ENCODE measurements around the gene NTN1.
"Not testable (repeated sequence)": the region's sequence is repeated elsewhere in the genome, so short reads cannot be mapped to it uniquely, and the experiment has no call there.

The NTN1 gene

GRCh38 chr17:9098242-9098825 is 77.0 kb downstream of the NTN1 start:
- no peaks in the 10 kb centered on the region for H3K9me3 ChIP-seq (ENCODE audit: low read length)

DNA sequence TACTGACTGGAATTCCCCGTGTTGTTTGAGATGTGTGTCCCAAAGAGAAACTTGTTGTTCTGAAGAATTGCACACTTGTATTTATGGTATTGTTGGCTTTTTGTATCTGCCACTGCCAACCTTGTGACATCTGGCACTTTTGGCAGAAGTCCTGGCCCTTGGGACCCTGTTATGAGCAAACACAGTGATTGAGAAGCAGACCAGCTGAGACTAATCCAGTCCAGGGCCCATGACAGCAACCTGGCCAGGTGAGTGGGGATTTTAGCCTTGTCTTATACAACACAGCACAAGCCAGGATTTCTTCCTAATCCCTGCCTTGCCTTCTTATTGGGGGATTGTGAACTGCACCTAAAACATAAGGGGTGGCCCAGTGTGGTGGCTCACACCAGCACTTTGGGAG is 80.0 kb downstream of the NTN1 start:
- no peaks in the 10 kb centered on the region for H3K36me3 ChIP-seq (ENCODE audit: insufficient read depth, low read length)
- 0 out of 2 replicates have a peak, but pooled peaks cover 10% of the 10 kb centered on the region for H3K27me3 ChIP-seq (ENCODE audit: insufficient read depth, low read length)
- no peak overlapping the region for H2AFZ ChIP-seq (ENCODE audit: low read length)
- H3K4me3 ChIP-seq (ENCODE audit: low read depth, low read length, poor library complexity, severe bottlenecking): no peak overlapping the region
- H3K9me2 ChIP-seq (ENCODE audit: low read depth, low read length): no peaks in the 10 kb centered on the region
- no peaks in the 10 kb centered on the region for H3K9me3 ChIP-seq (ENCODE audit: low read length)
- TF ChIP-seq EZH2 (IDR thresholded peaks at IDR 0.05; ENCODE audit: borderline replicate concordance, low read length): no peak
- TF ChIP-seq, protein P1, sequence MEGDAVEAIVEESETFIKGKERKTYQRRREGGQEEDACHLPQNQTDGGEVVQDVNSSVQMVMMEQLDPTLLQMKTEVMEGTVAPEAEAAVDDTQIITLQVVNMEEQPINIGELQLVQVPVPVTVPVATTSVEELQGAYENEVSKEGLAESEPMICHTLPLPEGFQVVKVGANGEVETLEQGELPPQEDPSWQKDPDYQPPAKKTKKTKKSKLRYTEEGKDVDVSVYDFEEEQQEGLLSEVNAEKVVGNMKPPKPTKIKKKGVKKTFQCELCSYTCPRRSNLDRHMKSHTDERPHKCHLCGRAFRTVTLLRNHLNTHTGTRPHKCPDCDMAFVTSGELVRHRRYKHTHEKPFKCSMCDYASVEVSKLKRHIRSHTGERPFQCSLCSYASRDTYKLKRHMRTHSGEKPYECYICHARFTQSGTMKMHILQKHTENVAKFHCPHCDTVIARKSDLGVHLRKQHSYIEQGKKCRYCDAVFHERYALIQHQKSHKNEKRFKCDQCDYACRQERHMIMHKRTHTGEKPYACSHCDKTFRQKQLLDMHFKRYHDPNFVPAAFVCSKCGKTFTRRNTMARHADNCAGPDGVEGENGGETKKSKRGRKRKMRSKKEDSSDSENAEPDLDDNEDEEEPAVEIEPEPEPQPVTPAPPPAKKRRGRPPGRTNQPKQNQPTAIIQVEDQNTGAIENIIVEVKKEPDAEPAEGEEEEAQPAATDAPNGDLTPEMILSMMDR (IDR thresholded peaks at IDR 0.05; ENCODE audit: low read length): no peak
- H4K20me1 ChIP-seq (ENCODE audit: insufficient read depth, low read length): no peaks in the 10 kb centered on the region
- no peak overlapping the region for H3K27ac ChIP-seq (ENCODE audit: low read depth, low read length, poor library complexity, severe bottlenecking)
- no peaks in the 10 kb centered on the region for H3K79me2 ChIP-seq (ENCODE audit: insufficient read depth, low read length)
- no peaks in the 10 kb centered on the region for H3F3A ChIP-seq (ENCODE audit: insufficient read depth, low read length)
- no peak overlapping the region for H3K9ac ChIP-seq (ENCODE audit: low read length)
- H3K4me2 ChIP-seq (ENCODE audit: low read length): no peak overlapping the region
- H3K4me1 ChIP-seq (ENCODE audit: insufficient read depth, low read length, severe bottlenecking): no peaks in the 10 kb centered on the region

More at GRCh38 chr17:9098242-9098825, 77.0 kb downstream of the NTN1 start:
- H3K4me1 ChIP-seq (ENCODE audit: insufficient read depth, low read length, severe bottlenecking): no peaks in the 10 kb centered on the region
- H3K9ac ChIP-seq (ENCODE audit: low read length): no peak overlapping the region
- no peaks in the 10 kb centered on the region for H3K79me2 ChIP-seq (ENCODE audit: insufficient read depth, low read length)
- H3K36me3 ChIP-seq (ENCODE audit: insufficient read depth, low read length): no peaks in the 10 kb centered on the region
- H3K27ac ChIP-seq (ENCODE audit: low read depth, low read length, poor library complexity, severe bottlenecking): no peak overlapping the region
- H2AFZ ChIP-seq (ENCODE audit: low read length): no peak overlapping the region
- H3K4me2 ChIP-seq (ENCODE audit: low read length): no peak overlapping the region
- H3F3A ChIP-seq (ENCODE audit: insufficient read depth, low read length): no peaks in the 10 kb centered on the region
- H3K9me2 ChIP-seq (ENCODE audit: low read depth, low read length): no peaks in the 10 kb centered on the region
- H3K27me3 ChIP-seq (ENCODE audit: insufficient read depth, low read length): 0 out of 2 replicates have a peak, but pooled peaks cover 8% of the 10 kb centered on the region
- H4K20me1 ChIP-seq (ENCODE audit: insufficient read depth, low read length): no peaks in the 10 kb centered on the region
- no peak overlapping the region for H3K4me3 ChIP-seq (ENCODE audit: low read depth, low read length, poor library complexity, severe bottlenecking)
- TF ChIP-seq EZH2 (IDR thresholded peaks at IDR 0.05; ENCODE audit: borderline replicate concordance, low read length): no peak
- TF ChIP-seq, protein P1 (IDR thresholded peaks at IDR 0.05; ENCODE audit: low read length): no peak

DNA sequence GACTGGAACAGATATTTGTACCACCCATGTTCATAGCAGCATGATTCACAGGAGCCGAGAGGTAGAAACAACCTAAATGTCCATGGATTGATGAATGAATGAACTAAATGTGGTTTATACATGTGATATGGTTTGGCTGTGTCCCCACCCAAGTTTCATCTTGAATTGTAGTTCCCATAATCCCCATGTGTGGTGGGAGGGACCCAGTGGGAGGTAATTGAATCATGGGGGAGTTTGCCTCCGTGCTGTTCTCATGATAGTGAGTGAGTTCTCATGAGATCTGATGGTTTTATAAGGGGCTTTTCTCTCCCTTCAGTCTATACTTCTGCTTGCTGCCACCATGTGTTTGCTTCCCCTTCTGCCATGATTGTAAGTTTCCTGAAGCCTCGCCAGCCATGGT is 81.9 kb downstream of the NTN1 start:
- not testable (repeated sequence) for H3K9me3 ChIP-seq (ENCODE audit: low read length); H3K9ac ChIP-seq (ENCODE audit: low read length); H3K36me3 ChIP-seq (ENCODE audit: insufficient read depth, low read length); H4K20me1 ChIP-seq (ENCODE audit: insufficient read depth, low read length); H3F3A ChIP-seq (ENCODE audit: insufficient read depth, low read length); H3K9me2 ChIP-seq (ENCODE audit: low read depth, low read length); H3K79me2 ChIP-seq (ENCODE audit: insufficient read depth, low read length); H3K4me3 ChIP-seq (ENCODE audit: low read depth, low read length, poor library complexity, severe bottlenecking); H3K4me2 ChIP-seq (ENCODE audit: low read length); H3K27ac ChIP-seq (ENCODE audit: low read depth, low read length, poor library complexity, severe bottlenecking); H2AFZ ChIP-seq (ENCODE audit: low read length); H3K4me1 ChIP-seq (ENCODE audit: insufficient read depth, low read length, severe bottlenecking)
- 0 out of 2 replicates have a peak, but pooled peaks cover 10% of the 10 kb centered on the region for H3K27me3 ChIP-seq (ENCODE audit: insufficient read depth, low read length)

All from OCI-LY1 (cell line).